WTC11 (cell line): ENCODE results near the gene RPS6KL1.

Experiments used
- ESRRA ChIP-seq: sonication (generic); formaldehyde crosslinking; IDR thresholded peaks from 2 replicates; pipeline ENCODE4 v1.8.1; 2022; ENCODE audit warnings: mild to moderate bottlenecking, missing genetic modification reagents, borderline replicate concordance
- FOXP1 ChIP-seq: sonication (generic); formaldehyde crosslinking; IDR thresholded peaks from 2 replicates; pipeline ENCODE4 v1.8.0; 2022; ENCODE audit warnings: missing genetic modification reagents, mild to moderate bottlenecking, moderate library complexity, borderline replicate concordance
- RORB ChIP-seq: fragments of 250-450 bp; sonication (Bioruptor Pico); IDR thresholded peaks from 2 replicates; pipeline ENCODE4 v1.9.0; 2021; ENCODE audit warnings: mild to moderate bottlenecking
- SP1 ChIP-seq: sonication (generic); formaldehyde crosslinking; conservative IDR thresholded peaks from 2 replicates; pipeline ENCODE4 v1.8.1; 2022; ENCODE audit warnings: missing genetic modification reagents
- TEAD1 ChIP-seq: sonication (generic); formaldehyde crosslinking; IDR thresholded peaks from 2 replicates; pipeline ENCODE4 v1.8.0; 2022; ENCODE audit warnings: mild to moderate bottlenecking, missing genetic modification reagents
- TEAD4 ChIP-seq: sonication (generic); formaldehyde crosslinking; IDR thresholded peaks from 2 replicates; pipeline ENCODE4 v1.8.0; 2022; ENCODE audit warnings: mild to moderate bottlenecking, missing genetic modification reagents
- TP53 ChIP-seq: sonication (generic); formaldehyde crosslinking; IDR thresholded peaks from 2 replicates; pipeline ENCODE4 v1.8.1; 2023; ENCODE audit warnings: mild to moderate bottlenecking, missing genetic modification reagents
- TF ChIP-seq, protein P1 (sequence below): sonication (generic); formaldehyde crosslinking; IDR thresholded peaks from 2 replicates; pipeline ENCODE4 v1.8.0; 2022; ENCODE audit warnings: mild to moderate bottlenecking, missing genetic modification reagents
- TF ChIP-seq, protein P2 (sequence below): fragments of 200-600 bp; IDR thresholded peaks from 2 replicates; pipeline ENCODE4 v1.8.0; 2022; ENCODE audit warnings: antibody characterized with exemption
- TF ChIP-seq, protein P3 (sequence below): sonication (generic); formaldehyde crosslinking; IDR thresholded peaks from 2 replicates; pipeline ENCODE4 v1.8.1; 2023; ENCODE audit warnings: mild to moderate bottlenecking, missing genetic modification reagents

DNA sequence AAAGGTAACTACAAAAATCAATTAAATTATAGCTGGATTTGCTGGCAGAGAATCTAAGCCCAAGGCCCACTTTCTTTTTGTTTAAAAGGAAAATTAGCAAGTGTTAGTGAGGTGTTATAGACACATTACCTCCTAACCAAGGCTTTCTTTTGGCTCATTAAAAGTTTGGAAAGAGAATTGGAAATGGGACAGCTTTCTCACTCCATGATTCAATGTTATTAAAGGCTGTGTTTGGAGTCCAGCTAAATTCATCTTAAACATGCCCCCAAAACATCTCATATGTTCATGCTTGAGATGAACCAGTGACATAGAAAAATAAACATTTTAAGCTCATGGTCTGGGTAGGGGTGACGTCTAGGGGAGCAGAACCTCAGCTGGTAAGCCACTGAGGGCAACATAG lies 45.8 kb upstream of the RPS6KL1 start:
- TF ChIP-seq, protein P1, sequence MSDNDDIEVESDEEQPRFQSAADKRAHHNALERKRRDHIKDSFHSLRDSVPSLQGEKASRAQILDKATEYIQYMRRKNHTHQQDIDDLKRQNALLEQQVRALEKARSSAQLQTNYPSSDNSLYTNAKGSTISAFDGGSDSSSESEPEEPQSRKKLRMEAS (CRISPR knock-in tag) = no peak
- TF ChIP-seq FOXP1 (no peak), SP1 (CRISPR knock-in tag) (no peak), TEAD1 (CRISPR knock-in tag) (no peak), ESRRA (CRISPR knock-in tag) (no peak), TEAD4 (CRISPR knock-in tag) (no peak), RORB (CRISPR knock-in tag) (no peak), TP53 (no peak)
- TF ChIP-seq, protein P2, sequence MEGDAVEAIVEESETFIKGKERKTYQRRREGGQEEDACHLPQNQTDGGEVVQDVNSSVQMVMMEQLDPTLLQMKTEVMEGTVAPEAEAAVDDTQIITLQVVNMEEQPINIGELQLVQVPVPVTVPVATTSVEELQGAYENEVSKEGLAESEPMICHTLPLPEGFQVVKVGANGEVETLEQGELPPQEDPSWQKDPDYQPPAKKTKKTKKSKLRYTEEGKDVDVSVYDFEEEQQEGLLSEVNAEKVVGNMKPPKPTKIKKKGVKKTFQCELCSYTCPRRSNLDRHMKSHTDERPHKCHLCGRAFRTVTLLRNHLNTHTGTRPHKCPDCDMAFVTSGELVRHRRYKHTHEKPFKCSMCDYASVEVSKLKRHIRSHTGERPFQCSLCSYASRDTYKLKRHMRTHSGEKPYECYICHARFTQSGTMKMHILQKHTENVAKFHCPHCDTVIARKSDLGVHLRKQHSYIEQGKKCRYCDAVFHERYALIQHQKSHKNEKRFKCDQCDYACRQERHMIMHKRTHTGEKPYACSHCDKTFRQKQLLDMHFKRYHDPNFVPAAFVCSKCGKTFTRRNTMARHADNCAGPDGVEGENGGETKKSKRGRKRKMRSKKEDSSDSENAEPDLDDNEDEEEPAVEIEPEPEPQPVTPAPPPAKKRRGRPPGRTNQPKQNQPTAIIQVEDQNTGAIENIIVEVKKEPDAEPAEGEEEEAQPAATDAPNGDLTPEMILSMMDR = no peak
- TF ChIP-seq, protein P3, sequence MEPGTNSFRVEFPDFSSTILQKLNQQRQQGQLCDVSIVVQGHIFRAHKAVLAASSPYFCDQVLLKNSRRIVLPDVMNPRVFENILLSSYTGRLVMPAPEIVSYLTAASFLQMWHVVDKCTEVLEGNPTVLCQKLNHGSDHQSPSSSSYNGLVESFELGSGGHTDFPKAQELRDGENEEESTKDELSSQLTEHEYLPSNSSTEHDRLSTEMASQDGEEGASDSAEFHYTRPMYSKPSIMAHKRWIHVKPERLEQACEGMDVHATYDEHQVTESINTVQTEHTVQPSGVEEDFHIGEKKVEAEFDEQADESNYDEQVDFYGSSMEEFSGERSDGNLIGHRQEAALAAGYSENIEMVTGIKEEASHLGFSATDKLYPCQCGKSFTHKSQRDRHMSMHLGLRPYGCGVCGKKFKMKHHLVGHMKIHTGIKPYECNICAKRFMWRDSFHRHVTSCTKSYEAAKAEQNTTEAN (CRISPR knock-in tag) = no peak
